22Rv1 (cell line): Measurements from ENCODE around the gene SMTNL2.

ENCODE experiments used
- ZFX ChIP-seq: fragments of 450-650 bp; IDR thresholded peaks from 2 replicates; pipeline ENCODE4 v1.6.1; 2017; ENCODE audit warnings: antibody characterized with exemption, borderline replicate concordance
- TF ChIP-seq, protein P1 (sequence below): fragments of 450-650 bp; IDR thresholded peaks from 2 replicates; pipeline ENCODE4 v1.5.1; 2017; ENCODE audit warnings: mild to moderate bottlenecking

DNA sequence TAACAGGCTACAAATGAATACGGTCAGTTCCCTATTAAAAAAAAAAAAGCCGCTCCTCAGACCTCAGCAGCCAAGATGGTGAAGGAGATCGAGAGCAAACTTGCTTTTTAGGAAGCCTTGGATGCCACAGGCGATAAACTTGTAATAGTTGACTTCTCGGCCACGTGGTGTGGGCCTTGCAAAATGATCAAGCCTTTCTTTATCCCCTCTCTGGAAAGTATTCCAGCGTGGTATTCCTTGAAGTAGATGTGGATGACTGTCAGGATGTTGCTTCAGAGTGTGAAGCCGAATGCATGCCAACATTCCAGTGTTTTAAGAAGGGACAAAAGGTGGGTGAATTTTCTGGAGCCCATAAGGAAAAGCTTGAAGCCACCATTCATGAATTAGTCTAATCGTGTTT is 12.2 kb upstream of the SMTNL2 start:
- TF ChIP-seq, protein P1, sequence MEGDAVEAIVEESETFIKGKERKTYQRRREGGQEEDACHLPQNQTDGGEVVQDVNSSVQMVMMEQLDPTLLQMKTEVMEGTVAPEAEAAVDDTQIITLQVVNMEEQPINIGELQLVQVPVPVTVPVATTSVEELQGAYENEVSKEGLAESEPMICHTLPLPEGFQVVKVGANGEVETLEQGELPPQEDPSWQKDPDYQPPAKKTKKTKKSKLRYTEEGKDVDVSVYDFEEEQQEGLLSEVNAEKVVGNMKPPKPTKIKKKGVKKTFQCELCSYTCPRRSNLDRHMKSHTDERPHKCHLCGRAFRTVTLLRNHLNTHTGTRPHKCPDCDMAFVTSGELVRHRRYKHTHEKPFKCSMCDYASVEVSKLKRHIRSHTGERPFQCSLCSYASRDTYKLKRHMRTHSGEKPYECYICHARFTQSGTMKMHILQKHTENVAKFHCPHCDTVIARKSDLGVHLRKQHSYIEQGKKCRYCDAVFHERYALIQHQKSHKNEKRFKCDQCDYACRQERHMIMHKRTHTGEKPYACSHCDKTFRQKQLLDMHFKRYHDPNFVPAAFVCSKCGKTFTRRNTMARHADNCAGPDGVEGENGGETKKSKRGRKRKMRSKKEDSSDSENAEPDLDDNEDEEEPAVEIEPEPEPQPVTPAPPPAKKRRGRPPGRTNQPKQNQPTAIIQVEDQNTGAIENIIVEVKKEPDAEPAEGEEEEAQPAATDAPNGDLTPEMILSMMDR, result no peak
- no peak for TF ChIP-seq ZFX
